Adipocyte (in vitro differentiated cells): ENCODE data around the gene PLS3.
"Not testable (repeated sequence)": the region's sequence is repeated elsewhere in the genome, so short reads cannot be mapped to it uniquely, and the experiment has no call there.

Source experiments
- DNase-seq: peaks from one replicate; pipeline ENCODE4 v3.0.0-alpha.2; 2015; ENCODE audit warnings: low read depth
- H3K27me3 ChIP-seq: replicated peaks from 2 replicates; pipeline ENCODE4 v1.7.0; 2013; ENCODE audit warnings: mild to moderate bottlenecking, low read length, moderate library complexity; ENCODE audit not compliant: control insufficient read depth, insufficient read depth
- H3K36me3 ChIP-seq: 2 replicates; pipeline ENCODE4 v1.7.0; 2013; ENCODE audit warnings: low read length, mild to moderate bottlenecking, moderate library complexity; ENCODE audit not compliant: control insufficient read depth, insufficient read depth, severe bottlenecking
- H3K4me1 ChIP-seq: 2 replicates; pipeline ENCODE4 v1.7.0; 2013; ENCODE audit warnings: mild to moderate bottlenecking, low read length, moderate library complexity; ENCODE audit not compliant: control insufficient read depth, insufficient read depth
- H3K4me3 ChIP-seq: 2 replicates; pipeline ENCODE4 v1.7.0; 2013; ENCODE audit warnings: mild to moderate bottlenecking, low read length, moderate library complexity
- H3K9ac ChIP-seq: 2 replicates; pipeline ENCODE4 v1.7.0; 2013; ENCODE audit warnings: mild to moderate bottlenecking, low read length, moderate library complexity
- H3K9me3 ChIP-seq: 2 replicates; pipeline ENCODE4 v1.7.0; 2013; ENCODE audit warnings: mild to moderate bottlenecking, low read length, moderate library complexity; ENCODE audit not compliant: control insufficient read depth

PLS3 gene

GRCh38 chrX:115622534-115622933 lies 61.6 kb downstream of the PLS3 start:
- Histone ChIP-seq H3K9ac (no peak overlapping the region), H3K4me3 (no peak overlapping the region), H3K9me3 (no peaks in the 10 kb centered on the region), H3K27me3 (peaks cover 16% of the 10 kb centered on the region), H3K36me3 (peaks cover 4% of the 10 kb centered on the region), H3K4me1 (peaks cover 8% of the 10 kb centered on the region)
- DNase-seq = no peak

- no peaks in the 10 kb centered on the region for H3K9me3 ChIP-seq
- no peak overlapping the region for H3K4me3 ChIP-seq
- peaks cover 4% of the 10 kb centered on the region for H3K36me3 ChIP-seq
- peaks cover 14% of the 10 kb centered on the region for H3K27me3 ChIP-seq
- DNase-seq = no peak
- H3K4me1 ChIP-seq = peaks cover 14% of the 10 kb centered on the region
- peak overlapping the region; percentile 27 for H3K9ac ChIP-seq
Measured at GRCh38 chrX:115624916-115625315, 63.9 kb downstream of the PLS3 start.

- peaks cover 12% of the 10 kb centered on the region for H3K27me3 ChIP-seq
- H3K9me3 ChIP-seq = no peaks in the 10 kb centered on the region
- H3K4me3 ChIP-seq = peak overlapping the region; percentile 62
- H3K9ac ChIP-seq = peak overlapping the region; percentile 68
- H3K4me1 ChIP-seq = peaks cover 18% of the 10 kb centered on the region
- H3K36me3 ChIP-seq = peaks cover 4% of the 10 kb centered on the region
- peak; percentile 47 for DNase-seq
Measured at GRCh38 chrX:115625572-115626301, 64.8 kb downstream of the PLS3 start.

GRCh38 chrX:115630204-115630603 lies 69.2 kb downstream of the PLS3 start:
- Histone ChIP-seq H3K4me1 (peaks cover 12% of the 10 kb centered on the region), H3K9me3 (no peaks in the 10 kb centered on the region), H3K36me3 (peaks cover 8% of the 10 kb centered on the region), H3K4me3 (no peak overlapping the region), H3K9ac (no peak overlapping the region), H3K27me3 (peaks cover 16% of the 10 kb centered on the region)
- DNase-seq = no peak

- H3K4me3 ChIP-seq = no peak overlapping the region
- H3K36me3 ChIP-seq = peaks cover 15% of the 10 kb centered on the region
- H3K27me3 ChIP-seq = peaks cover 16% of the 10 kb centered on the region
- H3K9me3 ChIP-seq = no peaks in the 10 kb centered on the region
- no peak for DNase-seq
- peaks cover 10% of the 10 kb centered on the region for H3K4me1 ChIP-seq
- H3K9ac ChIP-seq = no peak overlapping the region
Measured at GRCh38 chrX:115632455-115632854, 71.5 kb downstream of the PLS3 start.

- Histone ChIP-seq H3K27me3 (peaks cover 15% of the 10 kb centered on the region), H3K36me3 (peaks cover 20% of the 10 kb centered on the region)
- H3K4me3 ChIP-seq, H3K9ac ChIP-seq, H3K9me3 ChIP-seq, DNase-seq, H3K4me1 ChIP-seq: not testable (repeated sequence)
Measured at GRCh38 chrX:115633397-115633796, 72.4 kb downstream of the PLS3 start.

GRCh38 chrX:115639334-115639880 lies 78.4 kb downstream of the PLS3 start:
- Histone ChIP-seq H3K4me3 (no peak overlapping the region), H3K9ac (no peak overlapping the region), H3K27me3 (peaks cover 22% of the 10 kb centered on the region), H3K4me1 (no peaks in the 10 kb centered on the region), H3K9me3 (no peaks in the 10 kb centered on the region), H3K36me3 (peaks cover 24% of the 10 kb centered on the region)
- peak; percentile 23 for DNase-seq

- no peak for DNase-seq
- H3K9ac ChIP-seq = peak overlapping the region; percentile 8
- H3K4me3 ChIP-seq = no peak overlapping the region
- no peaks in the 10 kb centered on the region for H3K9me3 ChIP-seq
- peaks cover 39% of the 10 kb centered on the region for H3K36me3 ChIP-seq
- peaks cover 17% of the 10 kb centered on the region for H3K27me3 ChIP-seq
- H3K4me1 ChIP-seq = no peaks in the 10 kb centered on the region
Measured at GRCh38 chrX:115642311-115642710, 81.3 kb downstream of the PLS3 start.

- Histone ChIP-seq H3K4me3 (no peak overlapping the region), H3K4me1 (no peaks in the 10 kb centered on the region), H3K36me3 (peaks cover 40% of the 10 kb centered on the region), H3K27me3 (peaks cover 14% of the 10 kb centered on the region), H3K9ac (peak overlapping the region; percentile 19), H3K9me3 (no peaks in the 10 kb centered on the region)
- peak; percentile 87 for DNase-seq
Measured at GRCh38 chrX:115642895-115643530, 82.0 kb downstream of the PLS3 start.

GRCh38 chrX:115644397-115644796 lies 83.4 kb downstream of the PLS3 start:
- Histone ChIP-seq H3K27me3 (peaks cover 12% of the 10 kb centered on the region), H3K36me3 (peaks cover 53% of the 10 kb centered on the region)
- not testable (repeated sequence) for H3K4me1 ChIP-seq, H3K9me3 ChIP-seq, H3K9ac ChIP-seq, DNase-seq, H3K4me3 ChIP-seq

GRCh38 chrX:115649461-115650063 lies 88.6 kb downstream of the PLS3 start:
- no peak overlapping the region for H3K9ac ChIP-seq
- peaks cover 3% of the 10 kb centered on the region for H3K4me1 ChIP-seq
- no peaks in the 10 kb centered on the region for H3K9me3 ChIP-seq
- H3K27me3 ChIP-seq = no peaks in the 10 kb centered on the region
- peaks cover 45% of the 10 kb centered on the region for H3K36me3 ChIP-seq
- no peak overlapping the region for H3K4me3 ChIP-seq
- peak; percentile 45 for DNase-seq
